HCT116 (cell line): ENCODE measurements around the gene SMC4. TPM values are rescaled to one million over a fixed set of nuclear protein-coding genes. Genes with fewer than 3 reads are reported as not detected.

Source experiments
- ATAC-seq: fragments of 200-7000 bp; cut with Tn5 transposase; 2 replicates; pipeline ENCODE4 v1.9.1; 2020; ENCODE audit warnings: mild to moderate bottlenecking, moderate library complexity
- BruUV-seq: library from RNA; stranded (reverse); fragments of 400-500 nt; replicated peaks from 2 replicates; lab custom pipeline; 2021; lab: Mats Ljungman, UMichigan
- CTCF ChIA-PET: fragments of 300-600 bp; sonication (Branson Sonifier 250); formaldehyde crosslinking; loops from one replicate; lab custom pipeline; 2021; ENCODE audit warnings: antibody characterized with exemption; lab: Charles Lee
- POLR2A ChIA-PET: fragments of 300-600, 350-600 bp; sonication (Branson Sonifier 250); formaldehyde crosslinking; loops from one replicate; lab custom pipeline; 2021; ENCODE audit warnings: antibody characterized with exemption; lab: Charles Lee
- RAD21 ChIA-PET, 2 experiments: fragments of 300-600 bp; sonication (Branson Sonifier 250); formaldehyde crosslinking; loops; one replicate each; lab custom pipeline; 2023; ENCODE audit warnings: low total read pairs in 2 of 2; ENCODE audit not compliant: uncharacterized antibody in 2 of 2, unreplicated experiment in 2 of 2, low non-redundant PET in 1 of 2; lab: Charles Lee
- DNase-seq: peaks from one replicate; pipeline ENCODE4 v3.0.0-alpha.2; 2010; ENCODE audit warnings: low read depth, low spot score
- H2AFZ ChIP-seq: fragments of 200-600 bp; shearing (Covaris generic), sonication (generic); 2 replicates; pipeline ENCODE4 v1.6.1; 2017; ENCODE audit warnings: low read depth, mixed run types, mixed read lengths, antibody characterized with exemption, low read length; ENCODE audit not compliant: poor library complexity, severe bottlenecking
- H3K27ac ChIP-seq: 2 replicates; pipeline ENCODE4 v1.5.1; 2012; ENCODE audit warnings: low read depth, low read length
- H3K27me3 ChIP-seq: fragments of 200-600 bp; sonication (generic); 2 replicates; pipeline ENCODE4 v1.6.1; 2016; ENCODE audit warnings: mixed run types, low read length, mixed read lengths; ENCODE audit not compliant: insufficient read depth
- H3K36me3 ChIP-seq, 2 experiments: fragments of 200-500 bp in 1 of 2; fragments of 200-600 bp in 1 of 2; sonication (Bioruptor generic) in 1 of 2; sonication (generic) in 1 of 2; 2 replicates each; pipeline versions ENCODE4 v1.5.1 to v1.6.1; 2014 to 2016; ENCODE audit warnings: low read length in 2 of 2, inconsistent platforms in 1 of 2, mixed read lengths in 1 of 2, mixed run types in 1 of 2; ENCODE audit not compliant: insufficient read depth in 2 of 2, control insufficient read depth in 1 of 2
- H3K4me1 ChIP-seq, 2 experiments: fragments of 200-600 bp in 1 of 2; sonication (generic) in 1 of 2; 2 replicates each; pipeline versions ENCODE4 v1.5.1 to v1.6.1; 2012 to 2017; ENCODE audit warnings: low read length in 2 of 2, inconsistent platforms in 1 of 2, mild to moderate bottlenecking in 1 of 2, mixed read lengths in 1 of 2, mixed run types in 1 of 2, moderate library complexity in 1 of 2; ENCODE audit not compliant: insufficient read depth in 2 of 2, control insufficient read depth in 1 of 2
- H3K4me2 ChIP-seq: fragments of 200-600 bp; sonication (generic); 2 replicates; pipeline ENCODE4 v1.6.1; 2017; ENCODE audit warnings: mixed run types, low read length, mixed read lengths
- H3K4me3 ChIP-seq, 2 experiments: fragments of 200-600 bp in 1 of 2; sonication (generic) in 1 of 2; replicated peaks in 1 of 2; 2 replicates each; pipeline ENCODE4 v1.5.1; 2011 to 2016; ENCODE audit warnings: low read length in 2 of 2, control low read depth in 1 of 2, low read depth in 1 of 2, mild to moderate bottlenecking in 1 of 2, mixed read lengths in 1 of 2, mixed run types in 1 of 2
- H3K79me2 ChIP-seq: fragments of 200-600 bp; sonication (generic); 2 replicates; pipeline ENCODE4 v1.6.1; 2017; ENCODE audit warnings: mild to moderate bottlenecking, mixed run types, low read length, moderate library complexity, mixed read lengths; ENCODE audit not compliant: insufficient read depth
- H3K9ac ChIP-seq: fragments of 200-600 bp; sonication (generic); 2 replicates; pipeline ENCODE4 v1.6.1; 2016; ENCODE audit warnings: low read length, mixed read lengths
- H3K9me2 ChIP-seq: fragments of 200-600 bp; sonication (generic), shearing (Covaris generic); 2 replicates; pipeline ENCODE4 v1.6.1; 2017; ENCODE audit warnings: mixed run types, mild to moderate bottlenecking, moderate library complexity; ENCODE audit not compliant: insufficient read depth
- H3K9me3 ChIP-seq, 2 experiments: fragments of 200-500 bp in 1 of 2; fragments of 200-600 bp in 1 of 2; sonication (Bioruptor generic) in 1 of 2; sonication (generic) in 1 of 2; 2 replicates each; pipeline ENCODE4 v1.6.1; 2014 to 2017; ENCODE audit warnings: low read length in 2 of 2, mixed read lengths in 2 of 2, inconsistent platforms in 1 of 2, low read depth in 1 of 2, mild to moderate bottlenecking in 1 of 2, mixed run types in 1 of 2, moderate library complexity in 1 of 2; ENCODE audit not compliant: control insufficient read depth in 1 of 2, insufficient read depth in 1 of 2
- H4K20me1 ChIP-seq: fragments of 200-600 bp; sonication (generic), shearing (Covaris generic); 2 replicates; pipeline ENCODE4 v1.6.1; 2017; ENCODE audit warnings: mixed run types, mild to moderate bottlenecking, moderate library complexity; ENCODE audit not compliant: insufficient read depth
- CBX3 ChIP-seq: IDR thresholded peaks from 2 replicates; pipeline ENCODE4 v1.6.1; 2012; ENCODE audit warnings: low read depth
- CEBPB ChIP-seq: IDR thresholded peaks from 2 replicates; pipeline ENCODE4 v1.6.1; 2012; ENCODE audit warnings: low read depth
- EGR1 ChIP-seq: IDR thresholded peaks from 2 replicates; pipeline ENCODE4 v1.6.1; 2012; ENCODE audit warnings: low read depth
- ELF1 ChIP-seq: IDR thresholded peaks from 2 replicates; pipeline ENCODE4 v1.6.1; 2012; ENCODE audit warnings: low read depth, borderline replicate concordance
- EZH2phosphoT487 ChIP-seq: fragments of 200-600 bp; IDR thresholded peaks from 2 replicates; pipeline ENCODE4 v1.6.1; 2018; ENCODE audit warnings: antibody characterized with exemption, borderline replicate concordance
- FOSL1 ChIP-seq: IDR thresholded peaks from 2 replicates; pipeline ENCODE4 v1.6.1; 2012; ENCODE audit warnings: low read depth
- JUND ChIP-seq: IDR thresholded peaks from 2 replicates; pipeline ENCODE4 v1.6.1; 2012
- POLR2A ChIP-seq: IDR thresholded peaks from 2 replicates; pipeline ENCODE4 v1.7.0; 2011; ENCODE audit warnings: borderline replicate concordance; ENCODE audit not compliant: insufficient read depth, insufficient read length; ENCODE audit errors: extremely low read depth
- RAD21 ChIP-seq: IDR thresholded peaks from 2 replicates; pipeline ENCODE4 v1.6.1; 2012; ENCODE audit warnings: low read depth, mild to moderate bottlenecking
- SIN3A ChIP-seq: IDR thresholded peaks from 2 replicates; pipeline ENCODE4 v1.6.1; 2012; ENCODE audit warnings: low read depth
- SP1 ChIP-seq: IDR thresholded peaks from 2 replicates; pipeline ENCODE4 v1.6.1; 2012; ENCODE audit warnings: low read depth
- SRF ChIP-seq: IDR thresholded peaks from 2 replicates; pipeline ENCODE4 v1.6.1; 2012; ENCODE audit warnings: low read depth
- TCF7L2 ChIP-seq: IDR thresholded peaks from 2 replicates; pipeline ENCODE4 v1.7.0; 2011; ENCODE audit warnings: borderline replicate concordance, inconsistent platforms; ENCODE audit not compliant: insufficient read depth, insufficient read length; ENCODE audit errors: extremely low read depth
- YY1 ChIP-seq: IDR thresholded peaks from 2 replicates; pipeline ENCODE4 v1.6.1; 2011; ENCODE audit warnings: low read length, low read depth, moderate library complexity, mild to moderate bottlenecking; ENCODE audit not compliant: insufficient replicate concordance; ENCODE audit errors: extremely low read depth
- ZFX ChIP-seq: fragments of 450-650 bp; IDR thresholded peaks from 2 replicates; pipeline ENCODE4 v1.6.1; 2017
- ZNF274 ChIP-seq: fragments of 200-500 bp; sonication (Bioruptor generic); IDR thresholded peaks from 2 replicates; pipeline ENCODE4 v1.6.1; 2014; ENCODE audit warnings: mild to moderate bottlenecking, low read depth, low read length, inconsistent platforms
- intact Hi-C: fragments of 100-400 bp; cut with micrococcal nuclease; formaldehyde crosslinking; loops from 2 replicates; pipeline ENCODE4 v1.10.0; 2022
- total RNA-seq: library from RNA; stranded (reverse); gene quantifications from one replicate; pipeline ENCODE4 v1.2.1, GENCODE V29; 2021; ENCODE audit not compliant: unreplicated experiment
- TF ChIP-seq, protein P1 (sequence below): IDR thresholded peaks from 2 replicates; pipeline ENCODE4 v1.6.1; 2012
- TF ChIP-seq, protein P2 (sequence below): IDR thresholded peaks from 2 replicates; pipeline ENCODE4 v1.6.1; 2012; ENCODE audit warnings: low read depth

Gene SMC4
- total RNA-seq, 1 experiment from 2014 or later: 123 TPM

DNA sequence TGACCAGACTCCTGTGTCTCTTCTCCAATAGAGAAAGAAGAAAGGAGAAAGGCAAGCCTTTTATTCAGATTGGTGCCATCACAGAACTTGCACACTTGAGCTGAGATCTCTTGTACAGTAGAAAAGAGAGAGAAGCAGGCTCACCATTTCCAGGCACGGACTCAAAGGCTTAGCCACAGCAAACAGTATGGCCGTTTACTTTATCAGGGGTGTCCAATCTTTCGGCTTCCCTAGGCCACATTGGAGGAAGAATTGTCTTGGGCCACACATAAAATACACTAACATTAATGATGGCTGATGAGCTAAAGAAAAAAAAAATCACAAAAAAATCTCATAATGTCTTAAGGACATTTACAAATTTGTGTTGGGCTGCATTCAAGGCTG, 5.4 kb upstream of the SMC4 start (continued):
- TF ChIP-seq YY1: no peak
- no peak for TF ChIP-seq POLR2A
- no peak for TF ChIP-seq TCF7L2

DNA sequence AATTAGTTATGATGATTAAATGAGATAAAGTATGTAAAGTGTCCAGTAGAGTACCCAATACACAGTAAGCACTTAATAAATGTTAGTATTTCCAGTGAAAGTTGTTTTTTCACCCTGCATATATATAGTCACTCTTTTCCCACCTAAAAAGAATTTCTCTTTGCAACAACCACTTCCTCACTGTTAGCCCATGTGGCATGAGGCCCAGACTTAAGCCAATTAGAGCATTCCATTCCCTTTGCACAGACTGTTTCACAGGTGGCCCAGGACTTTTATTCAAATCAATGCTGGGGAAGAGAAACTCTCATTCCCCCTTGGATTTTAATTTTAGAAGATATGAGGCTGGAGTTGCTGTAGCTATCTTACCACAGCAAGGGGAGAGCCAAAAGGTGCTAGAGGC, 4.2 kb upstream of the SMC4 start:
- DNase-seq: no peak

More for the DNA sequence above, 4.2 kb upstream of the SMC4 start:
- H3K4me1 ChIP-seq: peaks cover 5 to 15% of the 10 kb centered on the region in 2 experiments; a peak in 3 of 4 replicates
- no TSS peak for BruUV-seq
- no peaks in the 10 kb centered on the region for H3K9me3 ChIP-seq
- H3K4me2 ChIP-seq: peak overlapping the region; percentile 3; the same call in 1 of the 2 replicates
- H2AFZ ChIP-seq: no peak overlapping the region
- ChIA-PET CTCF (no interaction called here), RAD21 (no interaction called here), POLR2A (no interaction called here)
- H3K4me3 ChIP-seq: no peak overlapping the region
- H4K20me1 ChIP-seq: no peaks in the 10 kb centered on the region
- H3K27me3 ChIP-seq: no peaks in the 10 kb centered on the region
- H3K27ac ChIP-seq: no peak overlapping the region
- intact Hi-C loops: no loop called here
- H3K79me2 ChIP-seq: peaks cover 60% of the 10 kb centered on the region
- no peak overlapping the region for H3K9ac ChIP-seq
- no peak for TF ChIP-seq RAD21
- no peak for TF ChIP-seq FOSL1
- no peak for TF ChIP-seq CEBPB
- TF ChIP-seq SRF: no peak
- no peak for TF ChIP-seq ELF1
- no peak for TF ChIP-seq EGR1
- TF ChIP-seq, protein P1, sequence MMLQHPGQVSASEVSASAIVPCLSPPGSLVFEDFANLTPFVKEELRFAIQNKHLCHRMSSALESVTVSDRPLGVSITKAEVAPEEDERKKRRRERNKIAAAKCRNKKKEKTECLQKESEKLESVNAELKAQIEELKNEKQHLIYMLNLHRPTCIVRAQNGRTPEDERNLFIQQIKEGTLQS: no peak
- no peak for TF ChIP-seq SIN3A
- TF ChIP-seq JUND: no peak
- no peak for TF ChIP-seq EZH2phosphoT487
- no peak for TF ChIP-seq SP1
- no peak for TF ChIP-seq ZFX
- TF ChIP-seq CBX3: no peak
- no peak for TF ChIP-seq YY1
- TF ChIP-seq, protein P2, sequence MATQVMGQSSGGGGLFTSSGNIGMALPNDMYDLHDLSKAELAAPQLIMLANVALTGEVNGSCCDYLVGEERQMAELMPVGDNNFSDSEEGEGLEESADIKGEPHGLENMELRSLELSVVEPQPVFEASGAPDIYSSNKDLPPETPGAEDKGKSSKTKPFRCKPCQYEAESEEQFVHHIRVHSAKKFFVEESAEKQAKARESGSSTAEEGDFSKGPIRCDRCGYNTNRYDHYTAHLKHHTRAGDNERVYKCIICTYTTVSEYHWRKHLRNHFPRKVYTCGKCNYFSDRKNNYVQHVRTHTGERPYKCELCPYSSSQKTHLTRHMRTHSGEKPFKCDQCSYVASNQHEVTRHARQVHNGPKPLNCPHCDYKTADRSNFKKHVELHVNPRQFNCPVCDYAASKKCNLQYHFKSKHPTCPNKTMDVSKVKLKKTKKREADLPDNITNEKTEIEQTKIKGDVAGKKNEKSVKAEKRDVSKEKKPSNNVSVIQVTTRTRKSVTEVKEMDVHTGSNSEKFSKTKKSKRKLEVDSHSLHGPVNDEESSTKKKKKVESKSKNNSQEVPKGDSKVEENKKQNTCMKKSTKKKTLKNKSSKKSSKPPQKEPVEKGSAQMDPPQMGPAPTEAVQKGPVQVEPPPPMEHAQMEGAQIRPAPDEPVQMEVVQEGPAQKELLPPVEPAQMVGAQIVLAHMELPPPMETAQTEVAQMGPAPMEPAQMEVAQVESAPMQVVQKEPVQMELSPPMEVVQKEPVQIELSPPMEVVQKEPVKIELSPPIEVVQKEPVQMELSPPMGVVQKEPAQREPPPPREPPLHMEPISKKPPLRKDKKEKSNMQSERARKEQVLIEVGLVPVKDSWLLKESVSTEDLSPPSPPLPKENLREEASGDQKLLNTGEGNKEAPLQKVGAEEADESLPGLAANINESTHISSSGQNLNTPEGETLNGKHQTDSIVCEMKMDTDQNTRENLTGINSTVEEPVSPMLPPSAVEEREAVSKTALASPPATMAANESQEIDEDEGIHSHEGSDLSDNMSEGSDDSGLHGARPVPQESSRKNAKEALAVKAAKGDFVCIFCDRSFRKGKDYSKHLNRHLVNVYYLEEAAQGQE: no peak
- no peak for TF ChIP-seq ZNF274
- no peaks in the 10 kb centered on the region for H3K9me2 ChIP-seq
- ATAC-seq: no peak
- H3K36me3 ChIP-seq: peaks cover 0 to 3% of the 10 kb centered on the region in 2 experiments; a peak in 1 of 4 replicates
